Ishikawa (cell line): ENCODE data around the gene DPYSL4.

ENCODE experiments used
- CREB1 ChIP-seq: IDR thresholded peaks from 2 replicates; pipeline ENCODE4 v1.6.1; 2012; ENCODE audit warnings: low read depth
- EGR1 ChIP-seq: IDR thresholded peaks from 2 replicates; pipeline ENCODE4 v1.6.1; 2012
- EP300 ChIP-seq: IDR thresholded peaks from 2 replicates; pipeline ENCODE4 v1.6.1; 2012; ENCODE audit warnings: borderline replicate concordance
- FOXM1 ChIP-seq: IDR thresholded peaks from 2 replicates; pipeline ENCODE4 v1.6.1; 2012; ENCODE audit warnings: low read depth, borderline replicate concordance
- MAX ChIP-seq: IDR thresholded peaks from 2 replicates; pipeline ENCODE4 v1.6.1; 2012
- NFIC ChIP-seq: IDR thresholded peaks from 2 replicates; pipeline ENCODE4 v1.6.1; 2012
- RAD21 ChIP-seq: IDR thresholded peaks from 2 replicates; pipeline ENCODE4 v1.6.1; 2012; ENCODE audit warnings: low read depth
- TAF1 ChIP-seq: IDR thresholded peaks from 2 replicates; pipeline ENCODE4 v1.6.1; 2012; ENCODE audit warnings: low read depth, mild to moderate bottlenecking
- TCF12 ChIP-seq: IDR thresholded peaks from 2 replicates; pipeline ENCODE4 v1.6.1; 2012; ENCODE audit warnings: low read depth
- TEAD4 ChIP-seq: IDR thresholded peaks from 2 replicates; pipeline ENCODE4 v1.6.1; 2012
- USF1 ChIP-seq: IDR thresholded peaks from 2 replicates; pipeline ENCODE4 v1.6.1; 2012
- YY1 ChIP-seq: IDR thresholded peaks from 2 replicates; pipeline ENCODE4 v1.6.1; 2012; ENCODE audit warnings: low read depth
- ZBTB7A ChIP-seq: IDR thresholded peaks from 2 replicates; pipeline ENCODE4 v1.6.1; 2012; ENCODE audit warnings: low read depth
- TF ChIP-seq, protein P1 (sequence below): IDR thresholded peaks from 2 replicates; pipeline ENCODE4 v1.6.1; 2012; ENCODE audit warnings: low read depth, mild to moderate bottlenecking

- TF ChIP-seq EP300 (no peak), YY1 (no peak), CREB1 (no peak), TAF1 (no peak), TEAD4 (no peak), USF1 (no peak), EGR1 (no peak), FOXM1 (no peak), RAD21 (no peak), MAX (no peak), ZBTB7A (no peak), NFIC (no peak), TCF12 (no peak)
- TF ChIP-seq, protein P1, sequence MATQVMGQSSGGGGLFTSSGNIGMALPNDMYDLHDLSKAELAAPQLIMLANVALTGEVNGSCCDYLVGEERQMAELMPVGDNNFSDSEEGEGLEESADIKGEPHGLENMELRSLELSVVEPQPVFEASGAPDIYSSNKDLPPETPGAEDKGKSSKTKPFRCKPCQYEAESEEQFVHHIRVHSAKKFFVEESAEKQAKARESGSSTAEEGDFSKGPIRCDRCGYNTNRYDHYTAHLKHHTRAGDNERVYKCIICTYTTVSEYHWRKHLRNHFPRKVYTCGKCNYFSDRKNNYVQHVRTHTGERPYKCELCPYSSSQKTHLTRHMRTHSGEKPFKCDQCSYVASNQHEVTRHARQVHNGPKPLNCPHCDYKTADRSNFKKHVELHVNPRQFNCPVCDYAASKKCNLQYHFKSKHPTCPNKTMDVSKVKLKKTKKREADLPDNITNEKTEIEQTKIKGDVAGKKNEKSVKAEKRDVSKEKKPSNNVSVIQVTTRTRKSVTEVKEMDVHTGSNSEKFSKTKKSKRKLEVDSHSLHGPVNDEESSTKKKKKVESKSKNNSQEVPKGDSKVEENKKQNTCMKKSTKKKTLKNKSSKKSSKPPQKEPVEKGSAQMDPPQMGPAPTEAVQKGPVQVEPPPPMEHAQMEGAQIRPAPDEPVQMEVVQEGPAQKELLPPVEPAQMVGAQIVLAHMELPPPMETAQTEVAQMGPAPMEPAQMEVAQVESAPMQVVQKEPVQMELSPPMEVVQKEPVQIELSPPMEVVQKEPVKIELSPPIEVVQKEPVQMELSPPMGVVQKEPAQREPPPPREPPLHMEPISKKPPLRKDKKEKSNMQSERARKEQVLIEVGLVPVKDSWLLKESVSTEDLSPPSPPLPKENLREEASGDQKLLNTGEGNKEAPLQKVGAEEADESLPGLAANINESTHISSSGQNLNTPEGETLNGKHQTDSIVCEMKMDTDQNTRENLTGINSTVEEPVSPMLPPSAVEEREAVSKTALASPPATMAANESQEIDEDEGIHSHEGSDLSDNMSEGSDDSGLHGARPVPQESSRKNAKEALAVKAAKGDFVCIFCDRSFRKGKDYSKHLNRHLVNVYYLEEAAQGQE: no peak
Observed at GRCh38 chr10:132158823-132159222, 27.9 kb upstream of the DPYSL4 start.
